ENCODE results near the gene ZNF646. TPM values are rescaled to one million over a fixed set of nuclear protein-coding genes. Genes with fewer than 3 reads are reported as not detected.

The ZNF646 gene
- total and polyA plus RNA-seq, 2 of the 13 experiments (the other 11 are each of a cell fraction or from before 2014, with no cell fraction given) = 3.4 to 10.9 TPM

GRCh38 chr16:31064882-31065461 lies 9.2 kb upstream of the ZNF646 start (continued):
- no peak for TF ChIP-seq ZNF513 (CRISPR knock-in tag; conservative IDR thresholded peaks at IDR 0.05)
- TF ChIP-seq ZBTB10 (CRISPR knock-in tag; IDR thresholded peaks at IDR 0.05; ENCODE audit: borderline replicate concordance) = no peak
- no peak for TF ChIP-seq ZBTB44 (CRISPR knock-in tag; IDR thresholded peaks at IDR 0.05)
- TF ChIP-seq ZBTB33 (CRISPR knock-in tag; IDR thresholded peaks at IDR 0.05) = no peak
- no peak for TF ChIP-seq ZNF503 (CRISPR knock-in tag; IDR thresholded peaks at IDR 0.05)
- no peak for TF ChIP-seq SYNCRIP (IDR thresholded peaks at IDR 0.05; ENCODE audit: insufficient read depth, low read depth, low read length)
